NCI-H345 treated with DMSO at 0.1 percent for 48 hours (cell line): ENCODE results near the gene HNRNPCL1.
"Not testable (repeated sequence)": the region's sequence is repeated elsewhere in the genome, so short reads cannot be mapped to it uniquely, and the experiment has no call there.

ENCODE experiments used
- DNase-seq: peaks from one replicate; lab custom pipeline; 2025; ENCODE audit not compliant: unreplicated experiment; lab: John Stamatoyannopoulos, UW

Gene HNRNPCL1

GRCh38 chr1:12848620-12849019, at the start of gene HNRNPCL1:
HNRNPCL1 (minus strand) TSS chr1:12848720; CDS start chr1:12848289, 431 bp downstream.
- not testable (repeated sequence) for DNase-seq

- DNase-seq: not testable (repeated sequence)
Observed at GRCh38 chr1:12898170-12898569, 49.6 kb upstream of the HNRNPCL1 start, which contains the start of gene PRAMEF10. PRAMEF10 (minus strand) TSS chr1:12898270; CDS start chr1:12895847, 2,423 bp downstream.

GRCh38 chr1:12886101-12886500, 37.6 kb upstream of the HNRNPCL1 start, which contains the start of gene PRAMEF4:
PRAMEF4 (minus strand) TSS chr1:12886201; CDS start chr1:12883394, 2,807 bp downstream.
- not testable (repeated sequence) for DNase-seq

GRCh38 chr1:12878453-12878852, 29.9 kb upstream of the HNRNPCL1 start:
- DNase-seq: not testable (repeated sequence)

GRCh38 chr1:12863131-12863880, 14.8 kb upstream of the HNRNPCL1 start:
- not testable (repeated sequence) for DNase-seq

GRCh38 chr1:12856786-12857185, 8.3 kb upstream of the HNRNPCL1 start, which contains the start of gene PRAMEF2:
PRAMEF2 (plus strand) TSS chr1:12857086; CDS start chr1:12859010, 1,924 bp downstream.
- not testable (repeated sequence) for DNase-seq

GRCh38 chr1:12851779-12852178, 3.3 kb upstream of the HNRNPCL1 start:
- DNase-seq: no peak

GRCh38 chr1:12833251-12833650, 15.3 kb downstream of the HNRNPCL1 start:
- not testable (repeated sequence) for DNase-seq

GRCh38 chr1:12831310-12831709, 17.2 kb downstream of the HNRNPCL1 start, which contains the start of gene PRAMEF11:
PRAMEF11 (minus strand) TSS chr1:12831410; CDS start chr1:12828789, 2,621 bp downstream.
- not testable (repeated sequence) for DNase-seq

- DNase-seq: not testable (repeated sequence)
Observed at GRCh38 chr1:12819061-12819460, 29.5 kb downstream of the HNRNPCL1 start.

- DNase-seq: no peak
Observed at GRCh38 chr1:12811409-12811784, 37.1 kb downstream of the HNRNPCL1 start.

GRCh38 chr1:12810691-12811408, 37.7 kb downstream of the HNRNPCL1 start:
- DNase-seq: no peak

- no peak for DNase-seq
Observed at GRCh38 chr1:12809933-12810332, 38.6 kb downstream of the HNRNPCL1 start.

GRCh38 chr1:12799730-12800129, 48.8 kb downstream of the HNRNPCL1 start:
- no peak for DNase-seq

- DNase-seq: no peak
Observed at GRCh38 chr1:12798911-12799310, 49.6 kb downstream of the HNRNPCL1 start.
